ENCODE results near the gene THTPA. TPM values are rescaled to one million over a fixed set of nuclear protein-coding genes. Genes with fewer than 3 reads are reported as not detected.

The THTPA gene
- total and polyA plus RNA-seq, 2 of the 4 experiments (the other 2 are of a cell fraction): 5.0 to 9.2 TPM

DNA sequence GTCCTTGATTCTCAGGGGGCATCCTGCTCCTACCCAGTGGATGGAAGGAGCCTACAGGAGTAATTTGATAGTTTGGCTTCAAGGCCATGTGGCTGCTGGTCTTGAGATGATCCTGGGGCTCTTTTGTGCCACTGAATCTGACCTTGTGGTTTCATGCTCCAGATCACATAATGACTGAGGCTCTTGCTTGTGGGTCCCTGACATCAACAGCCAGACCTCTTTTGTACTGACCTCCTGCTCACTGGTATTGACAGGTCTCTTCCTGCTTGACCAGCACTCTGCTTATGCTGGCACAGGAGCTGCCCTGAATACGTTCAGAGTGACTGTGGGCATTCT, 45.7 kb downstream of the THTPA start:
- H3K9ac ChIP-seq (ENCODE audit: low read depth, low read length): no peak overlapping the region
- H3K9me3 ChIP-seq (ENCODE audit: control insufficient read depth, insufficient read depth, low read length): no peaks in the 10 kb centered on the region
- H3K4me3 ChIP-seq (ENCODE audit: insufficient read depth, low read depth, low read length): no peak overlapping the region
- H3K14ac ChIP-seq (replicated peaks; ENCODE audit: low read depth, low read length): no peak overlapping the region
- ATAC-seq (ENCODE audit: low read depth) (no peak), DNase-seq (no peak)
- in situ Hi-C loops (cut with MboI; ENCODE audit: low sequenced_read_pairs) (no loop called here), intact Hi-C loops (cut with micrococcal nuclease) (no loop called here), dilution Hi-C loops (cut with HindIII; ENCODE audit: low sequenced_read_pairs, unreplicated experiment) (no loop called here)
- ChIA-PET CTCF (no interaction called here), POLR2A (ENCODE audit: unreplicated experiment) (no interaction called here)
- no peaks in the 10 kb centered on the region for H3K9me1 ChIP-seq (ENCODE audit: insufficient read depth, low read length)
- H2BK20ac ChIP-seq (ENCODE audit: low read depth, low read length): no peak overlapping the region
- no peak for TF ChIP-seq POLR2A (IDR thresholded peaks at IDR 0.05; ENCODE audit: low read depth, low read length)
- no peak for TF ChIP-seq CEBPB (IDR thresholded peaks at IDR 0.05; ENCODE audit: low read depth, low read length)
- no peak for TF ChIP-seq CHD1 (IDR thresholded peaks at IDR 0.05; ENCODE audit: low read depth, low read length)
- TF ChIP-seq FOS (IDR thresholded peaks at IDR 0.05; ENCODE audit: low read depth, low read length): no peak
- TF ChIP-seq MXI1 (IDR thresholded peaks at IDR 0.05; ENCODE audit: borderline replicate concordance, low read depth, low read length): no peak
- TF ChIP-seq BHLHE40 (IDR thresholded peaks at IDR 0.05; ENCODE audit: low read depth, low read length): no peak
- TF ChIP-seq, protein P1, sequence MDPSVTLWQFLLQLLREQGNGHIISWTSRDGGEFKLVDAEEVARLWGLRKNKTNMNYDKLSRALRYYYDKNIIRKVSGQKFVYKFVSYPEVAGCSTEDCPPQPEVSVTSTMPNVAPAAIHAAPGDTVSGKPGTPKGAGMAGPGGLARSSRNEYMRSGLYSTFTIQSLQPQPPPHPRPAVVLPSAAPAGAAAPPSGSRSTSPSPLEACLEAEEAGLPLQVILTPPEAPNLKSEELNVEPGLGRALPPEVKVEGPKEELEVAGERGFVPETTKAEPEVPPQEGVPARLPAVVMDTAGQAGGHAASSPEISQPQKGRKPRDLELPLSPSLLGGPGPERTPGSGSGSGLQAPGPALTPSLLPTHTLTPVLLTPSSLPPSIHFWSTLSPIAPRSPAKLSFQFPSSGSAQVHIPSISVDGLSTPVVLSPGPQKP (IDR thresholded peaks at IDR 0.05; ENCODE audit: borderline replicate concordance, low read depth, low read length): no peak
- TF ChIP-seq RAD21 (IDR thresholded peaks at IDR 0.05; ENCODE audit: low read length): no peak
- TF ChIP-seq MAFK (IDR thresholded peaks at IDR 0.05; ENCODE audit: low read depth, low read length): no peak
- TF ChIP-seq MAZ (IDR thresholded peaks at IDR 0.05; ENCODE audit: borderline replicate concordance, low read depth, low read length): no peak
- TF ChIP-seq, protein P2, sequence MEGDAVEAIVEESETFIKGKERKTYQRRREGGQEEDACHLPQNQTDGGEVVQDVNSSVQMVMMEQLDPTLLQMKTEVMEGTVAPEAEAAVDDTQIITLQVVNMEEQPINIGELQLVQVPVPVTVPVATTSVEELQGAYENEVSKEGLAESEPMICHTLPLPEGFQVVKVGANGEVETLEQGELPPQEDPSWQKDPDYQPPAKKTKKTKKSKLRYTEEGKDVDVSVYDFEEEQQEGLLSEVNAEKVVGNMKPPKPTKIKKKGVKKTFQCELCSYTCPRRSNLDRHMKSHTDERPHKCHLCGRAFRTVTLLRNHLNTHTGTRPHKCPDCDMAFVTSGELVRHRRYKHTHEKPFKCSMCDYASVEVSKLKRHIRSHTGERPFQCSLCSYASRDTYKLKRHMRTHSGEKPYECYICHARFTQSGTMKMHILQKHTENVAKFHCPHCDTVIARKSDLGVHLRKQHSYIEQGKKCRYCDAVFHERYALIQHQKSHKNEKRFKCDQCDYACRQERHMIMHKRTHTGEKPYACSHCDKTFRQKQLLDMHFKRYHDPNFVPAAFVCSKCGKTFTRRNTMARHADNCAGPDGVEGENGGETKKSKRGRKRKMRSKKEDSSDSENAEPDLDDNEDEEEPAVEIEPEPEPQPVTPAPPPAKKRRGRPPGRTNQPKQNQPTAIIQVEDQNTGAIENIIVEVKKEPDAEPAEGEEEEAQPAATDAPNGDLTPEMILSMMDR (conservative IDR thresholded peaks at IDR 0.05; ENCODE audit: low read depth, low read length): no peak
- no peak for TF ChIP-seq SMC3 (IDR thresholded peaks at IDR 0.05; ENCODE audit: low read depth, low read length)
- TF ChIP-seq NFE2L2 (IDR thresholded peaks at IDR 0.05; ENCODE audit: low read depth, low read length): no peak
- TF ChIP-seq RFX5 (IDR thresholded peaks at IDR 0.05; ENCODE audit: low read depth, low read length): no peak
- TF ChIP-seq USF2 (IDR thresholded peaks at IDR 0.05; ENCODE audit: low read depth, low read length): no peak
- no peak for TF ChIP-seq RCOR1 (IDR thresholded peaks at IDR 0.05; ENCODE audit: insufficient replicate concordance, low read length)
- no TSS peak for BruUV-seq (replicated peaks)
- no peak overlapping the region for H2AK5ac ChIP-seq (ENCODE audit: low read depth, low read length)
- H4K8ac ChIP-seq (ENCODE audit: low read depth in 2 of 2, low read length in 2 of 2): no peak overlapping the region
- no peak overlapping the region for H4K91ac ChIP-seq (ENCODE audit: insufficient read depth, low read depth, low read length)
- H2BK120ac ChIP-seq (ENCODE audit: low read depth, low read length): no peak overlapping the region
- no peak overlapping the region for H2AK9ac ChIP-seq (replicated peaks; ENCODE audit: low read depth, low read length, poor library complexity)
- no peaks in the 10 kb centered on the region for H3K36me3 ChIP-seq (ENCODE audit: control insufficient read depth, insufficient read depth, low read length)
- H4K5ac ChIP-seq (ENCODE audit: low read depth, low read length): no peak overlapping the region
- H3K79me1 ChIP-seq (ENCODE audit: low read depth in 1 of 2, low read length in 2 of 2): no peaks in the 10 kb centered on the region
- no peak overlapping the region for H3K56ac ChIP-seq (ENCODE audit: extremely low read depth, insufficient read depth, low read length)
- no peak overlapping the region for H2AFZ ChIP-seq (replicated peaks; ENCODE audit: low read length, poor library complexity)
- no peaks in the 10 kb centered on the region for H3K4me1 ChIP-seq (ENCODE audit: control insufficient read depth, insufficient read depth, low read length)
- no peaks in the 10 kb centered on the region for H3K27me3 ChIP-seq (ENCODE audit: control insufficient read depth, insufficient read depth, low read length)
- H3K4ac ChIP-seq (ENCODE audit: low read depth, low read length): no peak overlapping the region
- H3K23ac ChIP-seq (ENCODE audit: low read depth, low read length): no peak overlapping the region
- WGBS, 2 experiments (ENCODE audit: extremely low coverage in 2 of 2, insufficient read length in 1 of 2): no CpG with 5 or more reads among the region's 1 CpG
- H4K20me1 ChIP-seq (ENCODE audit: insufficient read depth, low read length): no peaks in the 10 kb centered on the region
- no peak overlapping the region for H3K4me2 ChIP-seq (ENCODE audit: low read depth, low read length)
- H2BK15ac ChIP-seq (ENCODE audit: low read depth, low read length): no peak overlapping the region
- H2BK5ac ChIP-seq (ENCODE audit: low read depth, low read length, poor library complexity, severe bottlenecking): no peak overlapping the region
- no peak overlapping the region for H3K18ac ChIP-seq (ENCODE audit: low read depth, low read length)
- H3K27ac ChIP-seq (ENCODE audit: insufficient read depth, low read length): no peak overlapping the region

All from IMR-90 (cell line).